ENCODE data around the gene KMO. TPM values are rescaled to one million over a fixed set of nuclear protein-coding genes. Genes with fewer than 3 reads are reported as not detected.

KMO gene
- total RNA-seq, 1 experiment from 2014 or later, result 0.14 TPM

DNA sequence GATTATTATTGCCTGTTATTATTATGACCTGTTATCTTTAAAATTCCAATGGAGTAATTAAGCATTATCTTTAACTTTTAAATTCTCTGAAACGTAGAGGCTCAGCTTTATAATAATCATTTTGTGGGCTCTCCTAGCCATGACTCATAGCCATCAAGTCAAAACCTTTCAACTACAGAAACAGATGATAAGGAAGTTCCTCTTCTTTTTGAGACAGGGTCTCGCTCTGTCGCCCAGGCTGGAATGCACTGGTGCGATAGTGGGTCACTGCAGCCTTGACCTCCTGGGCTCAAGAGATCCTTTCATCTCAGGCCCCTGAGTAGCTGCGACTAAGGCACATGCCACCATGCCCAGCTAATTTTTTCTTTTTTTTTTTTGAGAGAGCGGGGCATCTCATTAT is 64.5 kb downstream of the KMO start:
- no peak for DNase-seq
- H3K27me3 ChIP-seq (ENCODE audit: control insufficient read depth, insufficient read depth, low read length), result no peaks in the 10 kb centered on the region

DNA sequence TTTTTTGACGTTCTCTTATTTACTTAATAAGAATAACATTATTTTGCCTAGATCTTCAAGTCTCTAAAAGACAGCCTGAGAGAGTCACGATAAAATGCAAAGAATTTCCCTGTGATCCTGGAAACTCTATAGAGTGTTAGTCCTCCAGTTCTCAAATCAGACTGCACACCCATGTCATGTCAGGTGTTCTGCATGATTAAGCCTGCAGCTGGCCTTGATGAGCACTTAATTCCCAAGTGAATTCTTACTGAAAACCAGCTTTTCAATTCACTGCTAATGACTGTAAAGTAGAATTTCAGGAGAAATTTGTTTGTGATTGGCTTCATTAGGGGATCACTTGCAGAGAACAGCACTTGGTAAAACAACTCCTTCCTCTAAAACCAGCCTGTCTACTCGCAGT is 66.1 kb downstream of the KMO start:
- H3K4me3 ChIP-seq (ENCODE audit: insufficient read depth, low read depth, low read length), result no peak overlapping the region
- no peaks in the 10 kb centered on the region for H3K27me3 ChIP-seq (ENCODE audit: control insufficient read depth, insufficient read depth, low read length)
- no peak for DNase-seq
- no peaks in the 10 kb centered on the region for H3K36me3 ChIP-seq (replicated peaks; ENCODE audit: control insufficient read depth, insufficient read depth, low read length)

More for the DNA sequence above, 64.5 kb downstream of the KMO start:
- Histone ChIP-seq H3K36me3 (replicated peaks; ENCODE audit: control insufficient read depth, insufficient read depth, low read length) (no peaks in the 10 kb centered on the region), H3K4me3 (ENCODE audit: insufficient read depth, low read depth, low read length) (no peak overlapping the region)

DNA sequence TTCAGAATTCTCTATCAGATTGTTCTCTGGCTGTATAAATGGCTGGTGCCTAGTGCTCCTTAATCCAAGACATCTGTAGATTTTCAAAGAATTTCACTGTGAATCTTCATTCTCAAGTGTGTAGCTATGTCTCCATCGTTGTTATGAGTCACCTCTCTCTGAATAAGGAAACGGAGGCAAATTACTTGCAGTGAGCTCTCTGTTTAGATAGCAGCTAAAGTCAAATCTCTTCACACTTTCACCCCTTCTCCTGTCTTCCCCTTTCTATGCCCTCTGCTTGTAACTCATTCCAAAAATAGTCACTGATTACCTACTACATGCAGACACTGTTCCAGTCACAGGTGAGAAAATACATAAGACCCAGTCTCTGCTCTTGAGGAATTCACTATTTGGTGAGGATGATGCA is 68.3 kb downstream of the KMO start:
- DNase-seq, result no peak

DNA sequence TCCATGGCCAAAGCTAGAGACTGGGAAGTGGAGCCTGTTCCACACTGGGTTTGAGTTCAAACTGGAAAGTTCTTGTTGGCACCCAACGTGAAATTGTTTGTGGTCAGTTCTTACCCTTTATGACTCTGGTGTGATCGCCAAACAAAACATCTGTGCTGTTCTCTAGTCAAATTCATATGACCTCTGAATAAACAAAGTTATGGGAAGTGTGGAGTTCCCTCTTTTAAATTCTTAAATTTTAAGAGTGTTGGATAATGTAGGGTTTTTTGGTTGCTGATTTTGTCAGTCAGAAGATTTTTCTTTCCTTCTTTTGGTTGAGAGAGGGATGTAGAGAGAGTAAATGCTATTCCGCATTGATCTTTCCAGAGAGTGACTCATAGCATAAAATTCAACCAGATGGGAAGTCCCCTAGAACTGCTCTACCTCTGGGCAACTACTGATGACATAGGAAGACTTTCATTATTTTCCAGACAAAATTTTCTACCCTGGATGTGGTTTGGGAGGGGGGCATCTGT is 71.6 kb downstream of the KMO start:
- Histone ChIP-seq H3K4me3 (ENCODE audit: insufficient read depth, low read depth, low read length) (no peak overlapping the region), H3K36me3 (replicated peaks; ENCODE audit: control insufficient read depth, insufficient read depth, low read length) (no peaks in the 10 kb centered on the region), H3K27me3 (ENCODE audit: control insufficient read depth, insufficient read depth, low read length) (no peaks in the 10 kb centered on the region)
- no peak for DNase-seq

More for the DNA sequence above, 68.3 kb downstream of the KMO start:
- no peak overlapping the region for H3K4me3 ChIP-seq (ENCODE audit: insufficient read depth, low read depth, low read length)
- no peaks in the 10 kb centered on the region for H3K27me3 ChIP-seq (ENCODE audit: control insufficient read depth, insufficient read depth, low read length)
- no peaks in the 10 kb centered on the region for H3K36me3 ChIP-seq (replicated peaks; ENCODE audit: control insufficient read depth, insufficient read depth, low read length)

DNA sequence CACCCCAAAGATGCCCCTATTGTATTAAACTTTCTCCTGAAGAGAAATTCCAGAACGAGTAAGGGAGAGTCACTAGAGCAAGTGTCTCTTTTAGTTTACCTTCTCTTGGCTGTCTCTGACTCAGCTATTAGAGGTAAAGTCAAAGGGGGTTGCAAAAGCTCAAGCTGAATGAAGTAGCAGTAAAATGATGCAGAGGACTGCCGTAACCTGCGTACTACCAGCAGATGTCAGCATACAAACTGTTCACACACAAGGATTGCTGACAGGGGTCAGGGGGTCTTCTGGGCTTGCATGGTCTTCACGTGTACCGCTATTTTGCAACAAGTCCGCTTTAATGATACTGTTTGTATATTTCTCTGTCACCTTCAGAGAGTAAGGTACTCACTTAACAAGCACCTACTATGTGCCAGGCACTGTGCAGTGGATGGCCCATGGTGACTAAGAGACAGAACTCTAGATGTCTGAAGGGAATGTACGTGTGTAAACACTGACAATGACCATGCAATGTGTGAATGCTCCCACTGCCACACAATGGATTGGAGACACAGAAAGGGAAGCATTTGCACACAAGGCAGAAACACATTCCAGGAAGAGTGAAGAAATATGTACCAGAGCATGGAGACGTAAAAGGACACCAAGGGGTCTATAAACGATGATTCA is 73.1 kb downstream of the KMO start:
- H3K4me3 ChIP-seq (ENCODE audit: insufficient read depth, low read depth, low read length), result no peak overlapping the region
- H3K27me3 ChIP-seq (ENCODE audit: control insufficient read depth, insufficient read depth, low read length), result no peaks in the 10 kb centered on the region
- H3K36me3 ChIP-seq (replicated peaks; ENCODE audit: control insufficient read depth, insufficient read depth, low read length), result no peaks in the 10 kb centered on the region
- DNase-seq, result no peak

DNA sequence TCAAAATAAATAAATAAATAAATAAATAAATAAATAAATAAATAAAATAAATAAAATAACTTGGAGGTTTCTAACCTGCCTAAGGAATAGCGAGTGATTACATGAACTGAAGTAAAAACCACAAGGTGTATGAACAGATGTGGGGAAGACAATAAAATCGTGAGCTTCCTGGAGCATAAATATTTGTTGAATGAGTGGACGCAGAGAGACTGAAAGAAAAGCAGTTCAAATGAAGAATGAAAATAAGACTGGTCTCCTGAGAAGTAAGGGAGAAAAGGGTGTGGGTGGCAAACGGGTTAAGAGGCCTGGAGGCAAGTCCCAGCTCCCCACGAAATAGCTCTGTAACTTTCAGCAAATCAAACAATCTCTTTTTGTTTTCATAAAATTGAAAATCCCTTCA is 74.4 kb downstream of the KMO start:
- H3K36me3 ChIP-seq (replicated peaks; ENCODE audit: control insufficient read depth, insufficient read depth, low read length), result no peaks in the 10 kb centered on the region
- DNase-seq, result no peak

GRCh38 chr1:241607497-241607896 is 75.3 kb downstream of the KMO start:
- Histone ChIP-seq H3K27me3 (ENCODE audit: control insufficient read depth, insufficient read depth, low read length) (no peaks in the 10 kb centered on the region), H3K36me3 (replicated peaks; ENCODE audit: control insufficient read depth, insufficient read depth, low read length) (no peaks in the 10 kb centered on the region), H3K4me3 (ENCODE audit: insufficient read depth, low read depth, low read length) (no peak overlapping the region)
- no peak for DNase-seq

More for the DNA sequence above, 74.4 kb downstream of the KMO start:
- H3K27me3 ChIP-seq (ENCODE audit: control insufficient read depth, insufficient read depth, low read length), result no peaks in the 10 kb centered on the region
- H3K4me3 ChIP-seq (ENCODE audit: insufficient read depth, low read depth, low read length), result no peak overlapping the region

- no peak for DNase-seq
- Histone ChIP-seq H3K27me3 (ENCODE audit: control insufficient read depth, insufficient read depth, low read length) (no peaks in the 10 kb centered on the region), H3K36me3 (replicated peaks; ENCODE audit: control insufficient read depth, insufficient read depth, low read length) (no peaks in the 10 kb centered on the region)
Measured at GRCh38 chr1:241608379-241609033, 76.3 kb downstream of the KMO start.

GRCh38 chr1:241610056-241610815 is 78.1 kb downstream of the KMO start:
- no peaks in the 10 kb centered on the region for H3K27me3 ChIP-seq (ENCODE audit: control insufficient read depth, insufficient read depth, low read length)
- H3K4me3 ChIP-seq (ENCODE audit: insufficient read depth, low read depth, low read length), result no peak overlapping the region
- no peak for DNase-seq
- H3K36me3 ChIP-seq (replicated peaks; ENCODE audit: control insufficient read depth, insufficient read depth, low read length), result no peaks in the 10 kb centered on the region

More at GRCh38 chr1:241608379-241609033, 76.3 kb downstream of the KMO start:
- H3K4me3 ChIP-seq (ENCODE audit: insufficient read depth, low read depth, low read length), result no peak overlapping the region

- peak; percentile 9 for DNase-seq
- Histone ChIP-seq H3K36me3 (replicated peaks; ENCODE audit: control insufficient read depth, insufficient read depth, low read length) (no peaks in the 10 kb centered on the region), H3K4me3 (ENCODE audit: insufficient read depth, low read depth, low read length) (no peak overlapping the region), H3K27me3 (ENCODE audit: control insufficient read depth, insufficient read depth, low read length) (no peaks in the 10 kb centered on the region)
Measured at GRCh38 chr1:241611063-241611462, 78.9 kb downstream of the KMO start.

DNA sequence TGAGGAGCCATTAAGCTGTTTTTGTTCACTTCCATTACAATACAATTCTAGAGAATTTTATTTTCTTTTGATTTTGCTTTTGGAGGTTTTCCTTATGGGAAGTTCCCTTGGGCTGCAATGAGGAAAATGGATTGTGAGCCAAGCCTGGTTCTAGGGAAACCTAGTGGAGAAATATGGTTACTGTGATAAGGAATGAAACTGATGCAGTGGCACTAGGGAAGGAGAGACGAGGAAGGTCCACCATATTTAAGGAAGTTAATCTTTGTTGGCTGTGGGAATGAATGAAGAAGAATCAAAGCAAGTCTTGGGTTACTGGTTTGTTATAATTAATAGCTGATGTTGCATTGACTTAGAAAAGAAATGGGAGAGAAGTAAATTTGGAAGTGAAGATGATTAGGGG is 79.6 kb downstream of the KMO start:
- DNase-seq, result no peak
- H3K4me3 ChIP-seq (ENCODE audit: insufficient read depth, low read depth, low read length), result no peak overlapping the region
- H3K36me3 ChIP-seq (replicated peaks; ENCODE audit: control insufficient read depth, insufficient read depth, low read length), result no peaks in the 10 kb centered on the region
- H3K27me3 ChIP-seq (ENCODE audit: control insufficient read depth, insufficient read depth, low read length), result no peaks in the 10 kb centered on the region

- no peak for DNase-seq
- Histone ChIP-seq H3K36me3 (replicated peaks; ENCODE audit: control insufficient read depth, insufficient read depth, low read length) (no peaks in the 10 kb centered on the region), H3K4me3 (ENCODE audit: insufficient read depth, low read depth, low read length) (no peak overlapping the region), H3K27me3 (ENCODE audit: control insufficient read depth, insufficient read depth, low read length) (no peaks in the 10 kb centered on the region)
Measured at GRCh38 chr1:241612533-241613477, 80.6 kb downstream of the KMO start.

DNA sequence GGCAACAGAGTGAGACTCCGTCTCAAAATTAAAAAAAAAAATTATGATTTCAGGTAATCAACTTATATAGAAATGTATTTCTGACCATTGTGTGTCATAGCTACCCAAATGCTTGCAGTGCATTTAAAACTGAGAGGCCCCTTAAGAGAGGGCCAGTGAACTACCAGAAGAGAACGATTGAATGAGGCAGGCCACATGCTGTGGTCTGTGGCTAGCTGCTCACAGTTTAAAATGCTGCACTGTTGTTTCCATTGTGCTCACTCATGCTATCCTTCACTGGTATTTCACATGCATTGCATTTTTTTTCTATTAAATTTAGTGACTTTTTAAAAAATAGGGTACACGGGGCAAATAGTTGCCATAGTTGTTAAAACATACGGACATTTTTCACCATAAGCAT is 82.0 kb downstream of the KMO start:
- H3K27me3 ChIP-seq (ENCODE audit: control insufficient read depth, insufficient read depth, low read length), result no peaks in the 10 kb centered on the region
- H3K36me3 ChIP-seq (replicated peaks; ENCODE audit: control insufficient read depth, insufficient read depth, low read length), result no peaks in the 10 kb centered on the region
- H3K4me3 ChIP-seq (ENCODE audit: insufficient read depth, low read depth, low read length), result no peak overlapping the region
- no peak for DNase-seq

DNA sequence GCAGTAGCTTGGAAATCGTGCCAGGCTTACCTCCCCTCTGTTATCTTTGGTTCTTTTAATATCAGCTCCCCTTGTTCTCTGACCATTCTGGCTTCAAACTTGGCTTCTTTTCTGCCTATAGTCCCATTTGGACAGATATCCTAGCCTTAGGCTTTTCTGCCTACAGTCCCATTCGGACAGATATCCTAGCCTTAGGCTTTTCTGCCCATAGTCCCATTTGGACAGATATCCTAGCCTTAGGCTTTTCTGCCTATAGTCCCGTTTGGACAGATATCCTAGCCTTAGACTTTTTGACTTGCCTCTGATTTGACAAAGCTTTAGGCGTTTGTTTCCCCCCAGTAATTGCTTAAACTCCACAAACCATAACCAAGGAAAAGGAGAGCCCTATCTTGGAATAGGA is 82.4 kb downstream of the KMO start:
- Histone ChIP-seq H3K4me3 (ENCODE audit: insufficient read depth, low read depth, low read length) (no peak overlapping the region), H3K27me3 (ENCODE audit: control insufficient read depth, insufficient read depth, low read length) (no peaks in the 10 kb centered on the region), H3K36me3 (replicated peaks; ENCODE audit: control insufficient read depth, insufficient read depth, low read length) (no peaks in the 10 kb centered on the region)
- DNase-seq, result no peak
